HG03135 (cell line): ENCODE data around the gene OLFM1.
"Not testable (repeated sequence)": the region's sequence is repeated elsewhere in the genome, so short reads cannot be mapped to it uniquely, and the experiment has no call there.

Experiments used
- ATAC-seq: cut with Tn5 transposase; IDR thresholded peaks from one replicate; pipeline ENCODE4 v1.9.1; 2021; ENCODE audit warnings: mild to moderate bottlenecking, moderate library complexity; ENCODE audit not compliant: unreplicated experiment

Gene OLFM1

DNA sequence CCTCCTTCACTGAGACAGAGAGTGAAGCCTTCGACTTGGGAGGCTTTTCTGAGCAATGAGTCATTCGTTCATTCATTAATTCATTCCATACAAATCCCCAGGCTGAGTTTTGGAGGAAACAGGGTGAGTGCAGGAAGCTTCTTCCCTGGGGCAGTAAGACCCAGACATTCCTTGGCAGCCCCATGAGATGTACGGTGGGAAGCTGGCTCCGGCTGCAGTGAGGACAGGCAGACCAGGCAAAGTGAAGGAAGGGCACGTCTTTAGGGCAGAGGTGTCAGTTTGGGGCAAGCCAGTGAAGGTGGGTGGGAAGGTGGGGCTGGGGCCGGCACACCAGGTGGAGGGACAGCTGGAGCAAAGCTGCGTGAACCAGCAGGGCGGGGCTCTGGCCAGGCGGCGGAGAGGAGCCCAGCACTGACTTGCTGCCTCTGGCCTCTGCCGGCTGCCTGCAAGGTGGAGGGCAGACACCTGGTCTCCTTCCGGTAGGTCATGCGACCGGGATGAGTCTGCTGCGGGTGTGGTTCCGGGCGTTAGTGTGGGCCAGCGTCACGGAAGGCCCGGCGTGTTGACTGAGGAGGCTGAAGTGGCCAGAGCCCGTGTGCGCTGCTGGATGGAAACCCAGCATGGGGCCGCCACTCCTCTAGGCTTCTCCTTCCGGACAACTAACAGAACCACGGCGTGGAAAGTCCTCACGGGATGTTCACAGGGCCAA is 16.6 kb downstream of the OLFM1 start:
- ATAC-seq, result no peak

DNA sequence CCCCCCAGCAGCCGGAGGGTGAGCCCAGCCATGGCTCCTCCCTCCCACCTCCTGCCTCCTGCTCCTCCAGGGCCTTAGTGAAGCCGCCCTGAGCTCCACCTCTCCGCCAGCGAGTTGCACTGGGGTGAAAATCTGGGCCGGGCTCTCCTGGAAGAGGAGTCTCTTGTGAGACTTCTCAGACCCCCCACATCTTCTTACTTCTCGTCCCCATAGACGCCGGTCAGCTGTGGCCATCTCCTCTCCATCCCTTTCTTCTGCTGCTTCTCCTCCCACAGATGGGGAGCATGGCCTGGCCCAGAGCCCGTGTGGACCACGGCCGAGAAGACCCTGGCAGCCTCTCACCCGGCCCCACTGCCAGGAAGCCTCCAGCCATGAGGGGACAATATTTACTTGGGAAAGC is 17.3 kb downstream of the OLFM1 start:
- no peak for ATAC-seq

DNA sequence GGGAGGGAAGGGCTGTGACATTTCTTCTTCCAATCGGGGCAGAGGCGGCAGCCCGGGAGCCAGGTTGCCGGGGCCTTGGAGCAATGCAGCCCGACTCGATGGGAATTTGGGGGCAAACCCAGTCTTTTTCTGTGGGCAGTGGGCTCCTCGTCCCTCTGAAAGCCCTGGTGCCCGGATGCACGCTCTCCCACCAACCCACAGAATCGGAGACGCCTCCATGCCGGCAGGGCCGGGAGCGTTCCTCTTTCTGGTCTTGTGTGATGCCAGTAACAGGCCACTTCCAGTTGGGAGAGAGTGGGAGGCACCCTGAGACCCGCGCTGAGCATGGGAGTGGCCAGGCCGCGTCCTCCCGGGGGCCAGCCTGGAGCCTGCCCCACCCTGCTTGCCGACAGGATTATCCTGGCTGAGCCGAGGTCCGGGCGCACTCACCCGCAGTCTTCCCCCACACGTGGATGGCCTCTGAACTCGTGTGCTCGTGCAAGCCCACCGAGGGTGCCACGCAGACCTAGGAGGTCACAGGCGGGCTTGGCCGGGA is 17.8 kb downstream of the OLFM1 start:
- ATAC-seq, result no peak

DNA sequence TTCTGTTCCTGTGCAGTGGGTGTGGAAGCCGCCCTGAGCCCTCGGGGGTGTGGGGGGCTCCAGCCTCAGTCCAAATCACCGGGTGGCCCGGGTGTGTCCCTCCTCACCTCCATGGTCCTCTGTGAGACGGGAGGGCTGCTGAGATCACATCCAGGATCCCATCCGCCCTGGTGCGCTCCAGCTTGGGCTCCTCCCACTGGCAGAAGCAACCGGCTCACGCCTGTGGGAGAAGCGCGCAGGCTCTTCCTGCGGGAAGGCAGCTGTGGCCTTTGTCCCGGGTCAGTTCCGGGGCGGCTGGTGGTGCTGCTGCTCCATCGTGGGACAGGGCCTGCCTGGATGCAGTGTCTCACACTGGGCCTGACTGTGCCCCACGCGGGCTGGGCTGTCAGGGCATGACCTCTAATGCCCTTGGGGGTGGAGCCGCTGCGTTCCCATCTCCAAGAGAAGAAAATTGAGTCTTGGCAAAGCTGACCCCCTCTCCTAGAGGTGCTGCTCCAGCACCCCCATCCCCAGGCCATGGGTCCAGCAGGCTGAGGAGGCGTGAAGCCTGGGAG is 18.5 kb downstream of the OLFM1 start:
- ATAC-seq, result no peak

DNA sequence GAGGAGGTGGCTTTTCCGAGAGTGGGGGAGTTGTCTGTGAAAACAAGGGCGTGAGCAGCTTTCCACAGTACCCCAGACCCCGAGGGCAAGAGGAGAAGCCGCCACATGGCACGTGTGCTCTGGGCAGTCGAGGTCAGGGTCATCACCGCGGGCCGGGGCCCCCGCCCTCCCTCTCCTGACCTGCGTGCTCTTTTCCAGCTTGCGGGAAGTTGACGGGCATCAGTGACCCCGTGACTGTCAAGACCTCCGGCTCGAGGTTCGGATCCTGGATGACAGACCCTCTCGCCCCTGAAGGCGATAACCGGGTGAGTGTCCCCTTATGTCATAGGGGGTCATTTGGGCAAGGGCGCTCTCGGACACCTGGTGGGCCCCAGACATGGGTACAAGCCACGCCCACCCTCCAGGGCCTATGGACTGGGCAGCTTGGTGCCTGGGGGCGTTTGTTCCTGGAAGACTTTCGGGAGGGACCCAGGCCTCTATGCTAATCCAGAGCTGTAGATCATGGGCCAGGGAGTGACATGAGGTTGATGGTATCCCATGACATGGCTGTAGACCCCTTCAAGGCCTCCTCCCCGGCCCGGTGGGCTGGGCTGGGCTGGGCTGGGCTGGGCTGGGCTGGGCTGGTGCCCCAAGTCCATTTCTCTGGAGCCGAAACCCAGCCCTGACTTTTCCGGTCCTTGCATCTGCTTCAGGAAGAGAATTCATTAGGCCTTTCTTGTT is 19.2 kb downstream of the OLFM1 start:
- no peak for ATAC-seq

DNA sequence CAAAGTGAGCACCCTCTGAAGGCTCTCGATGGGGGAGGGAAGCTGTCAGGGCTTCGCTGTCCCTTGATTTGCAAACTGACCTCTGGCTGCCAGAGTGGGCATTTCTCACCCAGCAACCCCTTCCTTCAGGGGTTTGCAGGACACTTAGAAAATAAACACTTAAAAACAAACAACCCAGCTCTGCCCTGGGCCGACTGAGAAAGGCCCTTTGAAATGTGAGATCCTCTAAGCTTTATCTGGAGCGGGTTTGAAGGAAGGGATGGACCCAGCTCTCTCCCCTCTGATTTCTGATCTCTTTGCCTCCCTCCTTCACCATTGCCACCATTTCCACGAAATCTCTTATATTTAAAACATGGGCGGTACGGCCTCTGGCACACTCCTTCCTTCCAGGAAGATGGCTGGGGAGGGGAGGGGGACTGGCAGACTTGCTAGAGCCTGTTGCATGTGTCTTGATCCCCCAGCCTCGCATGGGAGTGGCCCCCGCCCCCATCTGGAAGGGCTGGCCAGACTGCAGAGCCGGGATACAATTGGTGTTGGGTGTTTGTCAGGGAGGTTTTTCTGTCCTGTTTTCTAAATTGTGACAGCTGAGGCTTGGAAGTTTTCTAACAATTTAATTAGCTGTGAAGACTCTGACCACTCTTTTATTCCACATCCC is 20.2 kb downstream of the OLFM1 start:
- no peak for ATAC-seq

DNA sequence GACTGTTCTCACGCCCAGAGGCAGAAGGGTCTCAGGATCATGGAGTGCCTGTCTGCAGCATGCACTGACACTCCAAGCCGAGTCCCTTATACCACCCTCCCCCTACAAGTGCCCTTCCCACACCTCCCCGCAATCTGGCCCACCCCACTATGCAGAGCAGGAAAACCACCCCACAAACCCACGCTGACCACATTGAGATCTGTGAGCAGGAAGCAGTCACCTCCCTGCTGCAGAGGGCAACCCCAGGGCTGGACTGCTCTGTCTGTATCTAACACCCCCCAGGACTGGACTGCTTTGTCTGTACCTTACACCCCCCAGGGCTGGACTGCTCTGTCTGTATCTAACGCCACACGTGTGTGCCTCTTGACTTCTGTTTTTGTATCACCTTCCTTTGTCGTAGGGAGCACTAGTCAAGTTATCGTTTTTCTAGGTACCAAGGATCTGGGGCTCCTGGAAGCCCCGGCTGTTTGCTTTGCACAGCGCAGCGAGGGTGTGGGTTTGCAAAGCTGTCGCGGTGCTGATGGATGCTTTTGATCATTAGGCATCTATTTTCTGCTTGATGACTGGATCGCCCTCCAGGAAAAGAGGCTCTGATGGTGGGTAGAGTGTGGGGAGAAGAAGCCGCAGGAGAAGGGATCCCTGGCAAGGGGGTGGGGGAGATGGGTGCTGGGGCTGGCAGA is 21.5 kb downstream of the OLFM1 start:
- no peak for ATAC-seq

DNA sequence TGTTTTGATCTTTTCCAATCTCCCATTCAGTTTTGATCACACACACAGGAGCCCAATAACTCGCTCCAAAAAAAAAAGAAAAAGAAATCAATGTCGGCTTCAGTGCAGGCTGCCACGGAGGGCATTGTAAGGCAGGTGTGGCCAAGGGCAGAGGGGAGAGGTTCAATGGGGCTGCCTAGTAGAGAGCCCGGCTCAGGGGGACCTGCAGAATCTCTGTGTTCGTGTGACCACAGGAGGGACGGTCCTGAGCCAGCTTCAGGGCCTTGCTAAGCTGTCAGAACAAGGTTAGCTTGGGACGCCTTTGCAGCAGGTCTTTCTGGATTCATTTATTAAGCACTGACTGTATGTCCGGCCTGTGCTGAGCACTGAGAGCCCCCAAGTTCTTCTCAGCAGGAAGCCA is 22.2 kb downstream of the OLFM1 start:
- ATAC-seq, result no peak

DNA sequence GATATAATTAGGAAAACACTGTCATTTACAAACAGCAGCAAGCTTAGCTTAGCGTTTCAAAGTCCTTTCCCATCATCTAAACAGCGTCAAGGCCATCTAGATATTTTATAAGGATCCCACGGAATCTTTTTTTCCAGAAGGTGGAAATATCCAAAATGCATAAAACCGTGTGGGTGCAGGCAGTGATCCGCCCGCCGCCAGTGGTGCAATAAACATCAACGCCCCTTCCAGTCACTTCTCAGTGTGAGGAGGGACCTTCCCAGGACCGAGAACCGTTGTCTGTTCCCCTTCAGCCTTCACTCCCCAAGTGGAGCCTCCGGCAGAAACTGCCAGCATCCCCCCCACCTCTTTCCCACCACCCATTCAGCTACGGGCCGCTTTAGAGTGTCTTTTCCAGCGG is 22.9 kb downstream of the OLFM1 start:
- ATAC-seq, result no peak

DNA sequence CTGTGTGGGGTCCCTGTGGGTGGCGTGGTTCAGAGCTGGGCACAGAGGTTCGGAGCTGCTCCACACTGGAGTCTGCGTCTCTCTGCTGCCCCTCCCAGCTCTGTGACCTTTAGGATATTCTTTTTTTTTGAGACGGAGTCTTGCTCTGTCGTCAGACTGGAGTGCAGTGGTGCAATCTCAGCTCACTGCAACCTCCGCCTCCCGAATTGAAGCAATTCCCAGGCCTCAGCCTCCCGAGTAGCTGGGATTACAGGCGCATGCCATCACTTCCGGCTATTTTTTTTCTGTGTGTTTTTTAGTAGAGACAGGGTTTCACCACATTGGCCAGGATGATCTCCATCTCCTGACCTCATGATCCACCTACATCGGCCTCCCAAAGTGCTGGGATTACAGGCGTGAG is 24.1 kb downstream of the OLFM1 start:
- ATAC-seq, result not testable (repeated sequence)

DNA sequence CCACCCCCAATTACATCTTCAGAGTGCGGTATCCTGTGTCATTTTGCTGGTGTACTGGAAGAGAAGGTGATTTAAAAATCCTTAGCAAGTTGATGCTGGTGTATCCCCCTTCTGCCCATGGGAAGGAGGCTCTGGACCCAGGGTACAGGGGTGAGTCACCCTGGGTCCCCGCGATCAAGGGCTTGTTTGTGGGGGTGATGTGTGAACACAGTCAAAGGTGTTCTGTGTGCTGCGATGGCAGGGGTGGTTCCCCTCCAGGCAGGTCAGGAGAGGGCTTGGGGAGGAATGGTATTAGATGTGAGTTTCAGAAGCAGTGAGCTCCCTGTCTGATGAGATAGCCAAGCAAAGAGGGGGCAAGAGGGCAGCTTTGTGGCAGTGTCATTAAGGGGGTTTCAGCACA is 28.9 kb downstream of the OLFM1 start:
- ATAC-seq, result no peak

DNA sequence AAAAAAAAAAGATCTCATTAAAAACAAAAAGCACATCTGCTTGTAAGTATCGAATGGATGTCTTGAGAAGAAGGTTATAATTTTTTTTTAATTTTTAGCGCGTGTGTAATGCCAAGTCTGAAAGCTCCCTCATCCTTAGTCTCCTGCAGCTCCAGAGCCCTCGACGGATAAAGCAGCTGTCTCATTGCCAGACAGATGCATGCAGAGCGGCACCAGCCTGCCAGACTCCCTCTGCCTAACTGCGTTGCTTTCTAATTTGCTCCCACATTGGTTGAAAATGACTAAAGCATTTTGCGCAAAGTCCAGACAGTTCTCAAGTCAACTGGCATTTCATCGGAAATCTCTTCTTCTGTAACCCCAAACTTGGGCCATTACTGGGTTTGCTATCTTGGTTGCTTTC is 29.4 kb downstream of the OLFM1 start:
- no peak for ATAC-seq

DNA sequence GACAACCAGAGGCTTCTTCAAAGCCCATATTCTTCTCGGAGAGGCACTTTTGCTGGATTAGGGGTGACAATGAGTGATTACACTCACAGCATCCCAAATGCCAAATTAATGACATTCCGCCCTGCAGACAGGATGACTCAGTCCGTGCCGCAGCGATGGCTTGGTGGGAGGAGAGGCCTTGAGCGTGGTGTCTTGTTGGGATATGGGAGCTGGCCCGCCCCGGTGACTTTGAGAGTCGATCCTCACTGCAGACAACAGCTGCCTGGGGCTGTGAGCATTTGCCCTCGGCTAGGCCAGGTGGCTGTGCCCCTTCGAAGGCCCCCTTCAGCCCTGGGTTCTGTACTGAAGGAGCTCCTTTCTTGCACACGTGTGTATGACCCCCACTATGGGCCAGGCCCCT is 29.8 kb downstream of the OLFM1 start:
- no peak for ATAC-seq

DNA sequence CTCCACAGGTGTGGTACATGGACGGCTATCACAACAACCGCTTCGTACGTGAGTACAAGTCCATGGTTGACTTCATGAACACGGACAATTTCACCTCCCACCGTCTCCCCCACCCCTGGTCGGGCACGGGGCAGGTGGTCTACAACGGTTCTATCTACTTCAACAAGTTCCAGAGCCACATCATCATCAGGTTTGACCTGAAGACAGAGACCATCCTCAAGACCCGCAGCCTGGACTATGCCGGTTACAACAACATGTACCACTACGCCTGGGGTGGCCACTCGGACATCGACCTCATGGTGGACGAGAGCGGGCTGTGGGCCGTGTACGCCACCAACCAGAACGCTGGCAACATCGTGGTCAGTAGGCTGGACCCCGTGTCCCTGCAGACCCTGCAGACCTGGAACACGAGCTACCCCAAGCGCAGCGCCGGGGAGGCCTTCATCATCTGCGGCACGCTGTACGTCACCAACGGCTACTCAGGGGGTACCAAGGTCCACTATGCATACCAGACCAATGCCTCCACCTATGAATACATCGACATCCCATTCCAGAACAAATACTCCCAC is 32.1 kb downstream of the OLFM1 start:
- no peak for ATAC-seq

DNA sequence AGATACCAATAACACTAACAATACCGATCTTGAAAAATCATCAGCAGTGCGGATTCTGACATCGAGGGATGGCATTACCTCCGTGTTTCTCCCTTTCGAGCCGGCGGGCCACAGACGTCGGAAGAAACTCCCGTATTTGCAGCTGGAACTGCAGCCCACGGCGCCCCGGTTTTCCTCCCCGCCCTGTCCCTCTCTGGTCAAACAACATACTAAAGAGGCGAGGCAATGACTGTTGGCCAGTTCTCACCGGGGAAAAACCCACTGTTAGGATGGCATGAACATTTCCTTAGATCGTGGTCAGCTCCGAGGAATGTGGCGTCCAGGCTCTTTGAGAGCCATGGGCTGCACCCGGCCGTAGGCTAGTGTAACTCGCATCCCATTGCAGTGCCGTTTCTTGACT is 32.8 kb downstream of the OLFM1 start:
- no peak for ATAC-seq

DNA sequence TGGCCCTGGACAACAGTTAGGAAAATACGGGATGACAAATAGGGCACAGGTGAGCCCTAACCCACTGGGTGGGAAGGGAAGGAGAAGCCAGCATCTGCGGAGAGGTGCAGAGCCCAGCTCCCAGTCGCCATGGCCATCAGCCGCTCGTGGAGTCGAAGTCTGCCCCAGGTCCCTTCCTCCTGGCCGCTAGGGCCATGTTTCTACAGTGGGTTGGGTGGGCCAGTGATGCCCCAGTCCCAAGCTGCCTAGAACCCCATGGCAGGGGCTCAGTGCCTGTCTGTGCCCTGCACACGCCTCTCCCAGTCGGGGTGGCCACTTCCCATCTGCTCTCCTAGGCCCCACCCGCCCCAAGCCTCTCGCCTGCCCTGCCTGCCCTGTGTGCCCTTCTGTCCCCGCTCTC is 34.8 kb downstream of the OLFM1 start:
- ATAC-seq, result no peak

DNA sequence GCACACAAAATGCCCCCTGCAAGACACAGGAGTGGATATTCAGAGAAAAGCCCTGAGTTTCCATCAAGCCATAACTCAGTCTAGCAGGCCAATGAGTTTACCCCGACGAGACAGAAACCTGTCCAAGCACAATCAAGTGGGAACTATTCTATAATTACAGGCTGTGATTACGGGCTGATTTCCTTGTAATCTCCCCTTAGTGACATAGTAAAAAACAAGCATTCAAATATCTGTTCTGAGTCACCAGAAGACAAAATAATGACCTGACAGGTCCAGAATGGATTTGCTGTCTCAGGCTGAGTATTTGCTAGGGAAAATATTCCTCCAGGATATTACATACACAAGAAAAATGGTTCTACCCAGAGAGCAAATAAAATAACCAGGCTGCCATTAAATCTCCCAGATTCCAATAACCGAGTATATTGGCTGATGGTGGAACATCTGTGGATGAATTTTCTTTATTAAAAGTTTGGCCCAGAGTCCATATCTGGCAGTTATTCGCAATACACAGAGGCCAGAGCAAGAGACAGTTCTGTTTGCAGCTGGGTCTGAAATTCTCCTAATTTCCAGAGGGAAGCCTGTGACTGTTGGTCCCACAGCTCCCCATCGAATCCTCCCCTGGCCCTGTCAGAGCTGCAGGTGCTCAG is 35.8 kb downstream of the OLFM1 start:
- ATAC-seq, result no peak

DNA sequence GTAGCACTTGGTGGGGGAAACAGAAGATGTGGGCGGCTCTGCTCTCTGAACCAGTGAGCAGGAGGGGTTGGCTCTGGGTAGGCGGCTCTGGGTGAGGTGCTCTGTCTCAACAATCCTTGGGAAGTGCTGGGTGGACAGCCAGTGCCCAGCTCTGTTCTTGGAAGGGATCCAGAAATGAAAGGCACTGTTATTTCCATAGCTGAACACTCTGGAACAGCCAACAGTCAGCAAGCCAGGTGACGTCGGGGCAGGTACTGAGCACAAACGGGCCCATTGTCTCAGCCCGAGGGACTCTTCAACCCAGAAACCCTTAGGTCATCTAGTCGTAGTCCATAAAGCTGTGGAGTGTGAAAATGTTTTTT is 36.3 kb downstream of the OLFM1 start:
- ATAC-seq, result no peak

DNA sequence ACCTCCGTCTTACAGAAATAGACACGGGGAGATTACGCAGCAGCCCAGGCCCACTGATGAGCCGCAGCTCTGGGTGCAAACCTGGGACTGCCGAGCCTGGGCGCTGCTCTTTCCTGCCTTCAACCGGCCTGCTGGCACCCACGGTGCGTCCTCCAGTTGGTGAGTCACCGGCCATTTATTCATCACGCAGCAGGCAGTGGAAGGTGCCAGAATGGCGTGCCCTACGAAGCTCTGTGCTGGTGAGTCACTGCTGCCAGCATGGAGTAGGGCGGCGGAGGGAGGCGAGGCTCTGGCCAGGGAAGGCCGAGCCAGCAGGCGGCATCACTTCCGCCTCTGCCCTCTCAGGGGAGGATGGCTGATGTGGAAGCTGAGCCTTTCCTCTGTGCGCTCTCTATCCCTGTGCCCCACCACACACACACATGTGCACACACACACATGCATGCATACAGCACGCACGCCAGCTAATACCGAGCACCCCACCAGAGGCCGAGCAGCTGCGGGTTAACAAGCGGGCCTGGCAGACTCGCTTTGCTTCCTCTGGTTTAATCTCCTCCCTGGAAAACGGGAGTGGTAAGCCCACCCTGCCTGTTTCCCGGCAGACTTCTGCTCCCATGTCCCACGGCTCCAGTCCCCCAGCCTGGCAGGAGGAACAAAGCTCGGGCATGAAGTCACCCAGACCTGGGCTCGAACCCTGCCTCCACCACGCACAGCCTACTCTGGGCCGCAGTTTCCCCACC is 39.2 kb downstream of the OLFM1 start:
- ATAC-seq, result no peak
